Mucosa of rectum (tissue), 2 donors: ENCODE data around the gene SCN1A.

Experiments used
- H3K27ac ChIP-seq, 2 donors: one replicate each; pipeline ENCODE4 v1.7.0; 2013; ENCODE audit warnings: inconsistent platforms in 2 of 2, low read depth in 2 of 2, low read length in 2 of 2
- H3K27me3 ChIP-seq, 2 donors: one replicate each; pipeline ENCODE4 v1.7.0; 2013; ENCODE audit warnings: low read length in 2 of 2; ENCODE audit not compliant: control insufficient read depth in 2 of 2, insufficient read depth in 2 of 2
- H3K36me3 ChIP-seq, 2 donors: one replicate each; pipeline ENCODE4 v1.7.0; 2013; ENCODE audit warnings: low read length in 2 of 2; ENCODE audit not compliant: control insufficient read depth in 2 of 2, insufficient read depth in 2 of 2
- H3K4me1 ChIP-seq, 2 donors: one replicate each; pipeline ENCODE4 v1.7.0; 2013; ENCODE audit warnings: low read length in 2 of 2, mild to moderate bottlenecking in 1 of 2; ENCODE audit not compliant: control insufficient read depth in 2 of 2, insufficient read depth in 2 of 2
- H3K4me3 ChIP-seq, 2 donors: one replicate each; pipeline ENCODE4 v1.7.0; 2013; ENCODE audit warnings: low read length in 2 of 2
- H3K9ac ChIP-seq, 2 donors: one replicate each; pipeline ENCODE4 v1.7.0; 2013; ENCODE audit warnings: low read length in 2 of 2, low read depth in 1 of 2, mild to moderate bottlenecking in 1 of 2
- H3K9me3 ChIP-seq, 2 donors: one replicate each; pipeline ENCODE4 v1.7.0; 2013; ENCODE audit warnings: low read length in 2 of 2; ENCODE audit not compliant: control insufficient read depth in 2 of 2
- donor health status: healthy.
- donor health status: Normal muscosa, but diverticular disease.

Gene SCN1A

DNA sequence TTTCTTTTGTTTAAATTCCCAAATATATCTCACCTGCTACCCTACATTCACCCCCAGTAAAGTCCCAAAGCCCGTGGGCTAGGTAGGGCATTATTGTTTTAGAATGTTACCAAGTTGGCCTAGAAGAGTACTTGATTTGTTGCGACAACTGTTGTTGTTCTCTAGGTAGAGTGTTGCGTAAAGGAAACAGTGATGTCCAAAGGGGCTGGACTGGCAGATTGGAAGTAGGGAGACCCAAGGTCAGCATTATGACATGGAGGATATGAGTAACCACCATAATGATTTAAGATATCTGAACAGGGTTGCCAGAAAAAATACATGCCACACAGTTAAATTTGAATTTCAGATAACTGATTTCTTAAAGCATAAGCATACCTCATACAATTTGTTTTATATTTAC is 39.2 kb downstream of the SCN1A start:
- Histone ChIP-seq H3K4me3 (no peak overlapping the region), H3K27me3 (no peaks in the 10 kb centered on the region), H3K9me3 (no peaks in the 10 kb centered on the region), H3K9ac (no peak overlapping the region), H3K4me1 (no peaks in the 10 kb centered on the region), H3K27ac (no peak overlapping the region), H3K36me3 (no peaks in the 10 kb centered on the region)

DNA sequence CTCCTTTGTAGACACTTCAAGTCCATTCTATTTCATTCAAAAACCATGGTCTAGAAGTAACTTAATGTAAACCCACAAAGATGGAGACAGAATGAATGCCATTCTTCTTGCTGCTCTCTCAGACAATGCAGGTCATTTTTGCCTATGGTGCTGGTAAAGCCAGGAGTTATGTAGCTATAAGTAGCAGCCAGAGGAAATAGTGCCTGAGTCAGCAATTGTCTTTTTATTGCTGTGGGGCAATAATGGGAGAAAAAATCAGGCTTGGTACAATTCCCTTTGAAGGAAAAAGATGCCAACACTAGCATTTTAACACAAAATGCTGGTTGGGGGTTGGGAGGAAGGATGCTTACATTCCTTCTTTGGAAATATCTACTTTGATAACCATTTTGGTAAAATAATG is 43.5 kb downstream of the SCN1A start:
- H3K4me3 ChIP-seq, result no peak overlapping the region

DNA sequence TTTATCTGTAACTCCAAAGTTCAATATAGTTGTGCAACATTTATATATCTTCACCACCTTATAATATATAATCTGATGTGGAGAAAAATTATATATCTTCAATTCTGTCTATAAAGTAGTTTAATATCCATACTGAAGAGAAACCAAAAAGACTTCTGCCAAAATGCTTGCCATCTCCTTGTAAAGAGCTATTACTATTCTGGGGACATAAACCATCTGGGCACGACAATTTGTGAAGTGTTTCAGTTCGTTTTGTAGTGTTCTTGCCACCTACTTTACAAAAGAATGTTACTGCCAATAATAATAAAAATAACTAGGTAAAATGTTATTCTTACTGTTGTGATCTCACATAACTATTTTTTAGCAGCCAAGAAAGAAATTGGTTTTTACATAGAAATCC is 45.1 kb downstream of the SCN1A start:
- Histone ChIP-seq H3K27ac (no peak overlapping the region), H3K27me3 (no peaks in the 10 kb centered on the region), H3K4me1 (no peaks in the 10 kb centered on the region), H3K9me3 (no peaks in the 10 kb centered on the region), H3K9ac (no peak overlapping the region), H3K36me3 (no peaks in the 10 kb centered on the region), H3K4me3 (no peak overlapping the region)

More for the DNA sequence above, 43.5 kb downstream of the SCN1A start:
- no peaks in the 10 kb centered on the region for H3K36me3 ChIP-seq
- H3K27me3 ChIP-seq, result no peaks in the 10 kb centered on the region
- no peak overlapping the region for H3K27ac ChIP-seq
- H3K9me3 ChIP-seq, result no peaks in the 10 kb centered on the region
- no peak overlapping the region for H3K9ac ChIP-seq
- no peaks in the 10 kb centered on the region for H3K4me1 ChIP-seq

DNA sequence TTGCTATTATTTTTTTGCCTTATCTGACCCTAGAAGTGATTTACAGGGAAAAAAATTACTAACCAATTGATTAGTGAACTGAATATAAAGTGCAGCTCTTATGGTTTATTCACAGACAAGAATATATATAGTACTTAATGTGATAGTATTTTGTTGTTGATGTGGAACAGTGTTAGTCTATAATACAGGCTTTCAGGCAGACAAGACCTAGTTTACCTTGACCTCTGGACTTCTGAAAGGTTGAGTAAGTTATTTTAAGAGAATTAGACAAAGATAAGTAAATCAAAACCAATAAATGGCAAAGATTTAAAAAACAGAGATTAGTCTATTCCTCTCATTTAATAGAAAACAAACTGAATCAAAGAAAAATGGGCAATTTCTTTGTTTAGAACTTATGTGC is 46.0 kb downstream of the SCN1A start:
- Histone ChIP-seq H3K27ac (no peak overlapping the region), H3K9ac (no peak overlapping the region), H3K9me3 (no peaks in the 10 kb centered on the region), H3K4me1 (no peaks in the 10 kb centered on the region), H3K36me3 (no peaks in the 10 kb centered on the region), H3K4me3 (no peak overlapping the region), H3K27me3 (no peaks in the 10 kb centered on the region)

DNA sequence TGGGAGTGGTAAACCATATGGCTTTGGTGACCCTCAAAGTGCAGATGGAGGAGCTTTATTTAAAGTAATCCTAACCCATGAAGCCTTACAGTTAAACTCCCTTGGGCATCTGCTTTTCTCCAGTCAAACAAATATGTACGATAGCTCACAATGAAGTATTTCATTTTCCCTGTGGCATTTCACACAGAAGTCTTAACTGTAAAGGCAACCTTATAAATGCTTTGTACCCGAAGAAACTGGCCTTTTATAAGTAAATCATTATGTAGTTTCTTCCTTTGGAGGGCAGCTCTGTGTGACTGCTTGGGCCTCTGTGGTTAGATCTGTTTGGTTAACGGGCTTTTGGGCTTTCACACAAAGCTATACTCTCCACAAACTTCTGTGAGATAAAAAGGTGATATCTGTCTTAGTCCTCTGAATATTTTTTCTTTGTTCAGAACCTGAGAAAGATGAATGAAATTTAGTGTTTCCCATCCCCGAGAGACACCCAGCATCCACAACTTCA is 46.6 kb downstream of the SCN1A start:
- H3K4me1 ChIP-seq, result no peaks in the 10 kb centered on the region
- no peaks in the 10 kb centered on the region for H3K36me3 ChIP-seq
- no peak overlapping the region for H3K9ac ChIP-seq
- no peak overlapping the region for H3K27ac ChIP-seq
- H3K27me3 ChIP-seq, result no peaks in the 10 kb centered on the region
- no peaks in the 10 kb centered on the region for H3K9me3 ChIP-seq
- H3K4me3 ChIP-seq, result no peak overlapping the region

DNA sequence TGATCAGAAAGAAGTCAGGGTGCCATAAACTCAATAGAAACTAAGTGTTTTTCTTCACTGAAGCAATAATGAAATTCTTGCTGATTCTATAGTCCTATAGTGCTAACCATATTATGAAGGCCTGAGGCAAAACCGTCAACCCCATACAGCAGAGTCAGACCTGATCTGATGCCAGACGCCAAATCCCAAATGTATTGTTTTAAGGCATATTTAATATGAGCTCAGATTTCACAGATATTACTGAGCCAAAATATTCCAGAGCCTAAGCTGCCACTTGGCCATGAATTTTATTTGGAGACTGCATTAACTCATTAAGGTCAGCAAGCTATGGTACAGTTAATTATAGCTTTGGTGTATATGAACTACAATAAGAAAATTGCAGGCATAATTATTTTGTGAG is 53.4 kb downstream of the SCN1A start:
- H3K9me3 ChIP-seq, result no peaks in the 10 kb centered on the region
- no peaks in the 10 kb centered on the region for H3K36me3 ChIP-seq
- H3K27me3 ChIP-seq, result no peaks in the 10 kb centered on the region
- H3K4me1 ChIP-seq, result no peaks in the 10 kb centered on the region
- H3K27ac ChIP-seq, result no peak overlapping the region
- H3K4me3 ChIP-seq, result no peak overlapping the region
- H3K9ac ChIP-seq, result no peak overlapping the region

DNA sequence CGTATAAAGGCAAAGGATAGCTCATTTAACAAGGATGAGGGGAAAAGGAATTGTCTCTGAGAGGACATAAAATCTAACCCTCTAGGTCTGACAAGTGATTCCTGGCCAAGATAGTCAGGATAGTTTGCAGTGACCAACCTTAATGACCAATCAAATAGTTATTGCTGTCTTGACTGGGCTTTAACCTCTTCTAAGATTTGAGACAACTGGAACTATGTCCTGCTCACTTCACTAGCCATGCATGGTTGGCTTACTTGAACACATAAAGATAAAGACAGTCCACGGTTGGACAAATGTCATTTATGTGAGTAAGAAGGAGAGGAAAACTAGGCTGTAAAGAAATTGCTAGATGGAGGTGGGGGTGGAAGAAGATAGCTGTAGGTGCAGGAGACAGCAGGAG is 53.8 kb downstream of the SCN1A start:
- Histone ChIP-seq H3K4me1 (no peaks in the 10 kb centered on the region), H3K4me3 (no peak overlapping the region), H3K36me3 (no peaks in the 10 kb centered on the region), H3K27me3 (no peaks in the 10 kb centered on the region), H3K9me3 (no peaks in the 10 kb centered on the region), H3K27ac (no peak overlapping the region), H3K9ac (no peak overlapping the region)

DNA sequence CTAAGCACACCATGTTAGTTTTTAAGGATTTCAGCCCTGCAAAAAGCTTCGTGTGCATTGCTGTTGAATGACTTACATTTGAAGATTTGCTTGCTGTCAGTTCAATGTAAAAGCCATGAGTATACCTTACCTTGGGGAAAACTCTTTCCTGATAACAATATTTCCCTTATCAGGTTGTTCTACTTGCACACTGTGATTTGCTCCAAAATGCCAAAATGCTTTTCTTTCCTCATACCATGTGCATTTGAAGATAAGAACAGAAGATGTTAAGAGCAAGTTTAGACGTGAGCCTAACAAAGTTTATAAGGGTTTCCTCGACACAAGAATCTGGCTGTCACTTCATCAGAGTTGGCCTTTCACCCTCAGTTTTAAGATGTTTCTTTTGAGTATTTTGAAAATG is 57.6 kb downstream of the SCN1A start:
- no peaks in the 10 kb centered on the region for H3K9me3 ChIP-seq
- no peak overlapping the region for H3K9ac ChIP-seq
- H3K27ac ChIP-seq, result no peak overlapping the region

DNA sequence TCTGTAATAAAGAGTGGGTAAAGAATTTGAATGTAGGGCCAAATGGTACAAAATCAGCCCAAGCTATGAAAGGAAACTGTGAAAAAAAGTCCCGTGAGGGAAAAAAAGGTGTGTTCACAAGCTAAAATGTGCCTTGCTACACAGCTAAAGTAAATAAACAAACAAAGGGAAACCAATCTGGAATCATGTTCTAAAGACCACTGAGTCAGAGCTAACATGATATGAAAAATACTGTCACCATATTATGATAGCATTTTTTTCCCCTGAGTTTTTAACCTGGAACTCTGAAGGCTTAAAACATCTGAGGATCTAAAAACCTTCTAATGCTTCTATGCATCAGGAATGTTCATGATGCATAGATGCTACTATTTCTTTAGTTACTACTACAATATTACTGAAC is 58.8 kb downstream of the SCN1A start:
- Histone ChIP-seq H3K27ac (no peak overlapping the region), H3K9ac (no peak overlapping the region), H3K36me3 (no peaks in the 10 kb centered on the region), H3K27me3 (peaks cover 0 to 3% of the 10 kb centered on the region in 2 donors), H3K4me3 (no peak overlapping the region), H3K4me1 (no peaks in the 10 kb centered on the region), H3K9me3 (no peaks in the 10 kb centered on the region)

More for the DNA sequence above, 57.6 kb downstream of the SCN1A start:
- Histone ChIP-seq H3K4me3 (no peak overlapping the region), H3K27me3 (peaks cover 0 to 3% of the 10 kb centered on the region in 2 donors), H3K36me3 (no peaks in the 10 kb centered on the region), H3K4me1 (no peaks in the 10 kb centered on the region)

DNA sequence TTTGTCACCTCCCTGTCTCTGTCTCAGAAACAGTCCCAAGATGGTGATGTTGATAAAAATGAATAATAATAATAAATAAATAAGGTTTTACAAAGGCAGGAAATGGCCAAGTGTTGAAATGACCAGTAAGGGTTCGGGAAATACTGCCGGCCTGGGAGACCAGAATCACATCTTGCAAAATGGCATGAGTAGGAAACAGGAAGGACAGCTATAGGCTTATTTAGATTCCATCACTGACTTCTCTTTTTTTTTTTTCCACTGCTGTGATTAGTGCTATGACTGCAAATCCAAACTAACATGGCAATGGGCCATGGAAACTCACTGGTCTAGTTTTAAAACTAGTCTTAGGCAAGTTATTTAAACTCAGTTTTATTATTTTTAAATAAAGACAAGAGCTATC is 60.6 kb downstream of the SCN1A start:
- H3K4me3 ChIP-seq, result no peak overlapping the region
- no peaks in the 10 kb centered on the region for H3K4me1 ChIP-seq
- H3K27me3 ChIP-seq, result peaks cover 0 to 3% of the 10 kb centered on the region in 2 donors
- H3K27ac ChIP-seq, result no peak overlapping the region
- no peak overlapping the region for H3K9ac ChIP-seq
- no peaks in the 10 kb centered on the region for H3K36me3 ChIP-seq
- no peaks in the 10 kb centered on the region for H3K9me3 ChIP-seq

DNA sequence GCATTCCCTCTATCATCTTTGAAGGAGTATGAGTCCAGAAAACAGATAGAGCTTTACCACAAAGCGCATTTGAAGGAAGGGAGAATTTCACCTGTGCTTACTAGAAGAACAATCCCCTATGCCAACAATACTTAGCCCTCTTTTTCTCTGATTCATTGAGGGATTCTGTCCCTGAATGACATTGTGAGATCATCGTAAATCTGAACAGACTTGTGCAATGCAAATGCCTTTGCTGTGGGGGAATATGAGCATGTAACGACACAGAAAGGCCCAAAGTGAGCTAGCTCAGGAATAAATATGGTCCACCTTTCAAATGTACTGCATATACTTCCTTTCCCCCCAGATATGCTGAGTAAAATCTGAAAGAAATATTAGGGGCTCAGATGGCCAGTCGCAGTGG is 67.6 kb downstream of the SCN1A start:
- no peak overlapping the region for H3K4me3 ChIP-seq
- no peaks in the 10 kb centered on the region for H3K9me3 ChIP-seq
- H3K27me3 ChIP-seq, result no peaks in the 10 kb centered on the region
- H3K36me3 ChIP-seq, result no peaks in the 10 kb centered on the region
- no peak overlapping the region for H3K27ac ChIP-seq
- no peaks in the 10 kb centered on the region for H3K4me1 ChIP-seq
- H3K9ac ChIP-seq, result no peak overlapping the region
